Endometrial microvascular endothelial cells (primary cell): Measurements from ENCODE around the gene LOXL1. TPM values are rescaled to one million over a fixed set of nuclear protein-coding genes. Genes with fewer than 3 reads are reported as not detected.

Experiments
- in situ Hi-C: cut with HindIII; loops from 2 replicates; pipeline ENCODE4 v1.10.0; 2017; ENCODE audit warnings: low sequenced_read_pairs, low pct_unique_long_range_greater_than_20kb; ENCODE audit errors: inconsistent ontology term
- total RNA-seq: library from RNA; depleted of rRNA; stranded (reverse); fragments of >200 nt; gene quantifications from one replicate; pipeline ENCODE4 v1.2.3, GENCODE V29; 2015; ENCODE audit errors: inconsistent ontology term

The LOXL1 gene
- total RNA-seq, 1 donor from 2014 or later, result 0.46 TPM

GRCh38 chr15:73947651-73948050, 21.4 kb downstream of the LOXL1 start:
- in situ Hi-C loops, result no loop called here

DNA sequence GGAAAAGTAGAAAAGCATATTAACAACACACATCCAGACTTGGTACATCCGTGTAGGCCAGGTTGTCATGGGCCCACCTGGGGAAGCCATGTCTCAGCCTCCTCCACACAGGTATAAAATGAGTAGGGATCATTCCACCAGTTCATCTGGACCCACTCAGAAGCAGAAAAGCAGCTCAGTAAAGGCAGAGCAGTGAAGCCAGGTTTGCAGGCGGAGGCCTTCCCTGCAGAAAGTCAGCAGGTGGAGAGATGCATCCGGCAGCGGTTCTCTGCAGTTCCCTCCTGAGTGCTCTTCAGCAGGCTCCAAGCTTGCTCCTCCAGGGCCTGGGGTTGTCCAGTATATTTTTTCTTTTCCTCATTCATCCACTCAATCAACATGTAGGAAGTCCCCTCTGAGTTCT, 22.1 kb downstream of the LOXL1 start:
- in situ Hi-C loops, result no loop called here

DNA sequence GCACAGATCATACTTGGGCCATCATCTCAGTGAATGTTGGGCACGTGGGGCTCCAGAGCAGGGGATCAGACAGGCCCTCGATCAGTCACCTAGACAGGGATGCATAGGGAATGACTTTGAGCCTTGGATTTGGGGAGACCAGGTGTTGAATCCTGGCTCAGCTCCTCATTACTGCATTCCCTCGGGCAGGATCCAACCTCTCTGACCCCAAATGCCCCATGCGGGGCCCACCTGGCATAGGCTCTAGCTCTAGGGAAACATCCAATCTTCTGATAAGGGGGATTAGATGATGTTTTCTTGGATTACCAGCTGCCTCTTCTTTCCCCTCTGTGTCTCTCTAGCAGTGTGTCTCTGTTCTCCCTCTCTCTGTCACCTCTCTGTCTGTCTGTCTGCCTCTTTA, 22.7 kb downstream of the LOXL1 start:
- in situ Hi-C loops, result no loop called here

GRCh38 chr15:73949496-73949895, 23.2 kb downstream of the LOXL1 start:
- in situ Hi-C loops, result no loop called here

- in situ Hi-C loops, result no loop called here
Measured at GRCh38 chr15:73950479-73950830, 24.2 kb downstream of the LOXL1 start.

GRCh38 chr15:73950831-73951561, 24.7 kb downstream of the LOXL1 start:
- in situ Hi-C loops, result no loop called here

GRCh38 chr15:73951601-73952000, 25.3 kb downstream of the LOXL1 start:
- in situ Hi-C loops, result no loop called here

DNA sequence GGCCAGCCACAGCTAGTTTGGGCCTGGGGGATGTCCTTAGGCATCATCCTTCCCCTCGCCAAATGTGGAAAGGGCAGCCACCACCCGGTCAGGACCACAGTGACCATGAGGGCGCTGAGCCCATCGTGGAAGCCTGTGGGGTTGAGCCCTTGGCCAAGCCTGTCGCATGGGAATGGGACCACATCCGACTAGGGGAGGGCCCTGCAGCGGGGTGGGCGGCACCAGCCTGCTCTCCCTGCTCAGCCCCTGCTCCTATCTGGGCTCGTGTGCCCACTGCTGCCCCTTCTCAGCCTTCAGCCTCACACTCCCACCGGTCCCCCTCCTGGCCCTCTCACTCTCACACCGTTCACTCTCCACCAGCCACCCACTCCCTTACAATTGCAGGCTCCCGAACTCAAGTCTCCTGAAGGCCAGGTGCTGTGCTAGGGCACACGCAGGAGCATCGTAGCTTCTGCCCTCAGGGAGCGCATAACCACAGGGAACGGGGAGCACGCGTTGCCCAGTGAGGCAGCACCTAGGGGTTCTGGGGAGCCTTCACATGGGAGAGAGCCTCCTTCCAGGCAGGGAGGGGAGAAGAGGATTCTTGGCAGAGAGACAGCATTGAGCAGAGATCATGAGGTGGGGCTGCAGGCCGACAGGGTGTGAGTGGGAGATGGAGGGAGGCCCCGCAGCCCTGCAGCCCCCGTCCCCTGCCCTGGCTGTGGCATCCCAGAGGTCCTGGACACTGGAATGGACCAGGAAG, 26.1 kb downstream of the LOXL1 start:
- in situ Hi-C loops, result no loop called here

- in situ Hi-C loops, result no loop called here
Measured at GRCh38 chr15:73952913-73953750, 26.9 kb downstream of the LOXL1 start.

DNA sequence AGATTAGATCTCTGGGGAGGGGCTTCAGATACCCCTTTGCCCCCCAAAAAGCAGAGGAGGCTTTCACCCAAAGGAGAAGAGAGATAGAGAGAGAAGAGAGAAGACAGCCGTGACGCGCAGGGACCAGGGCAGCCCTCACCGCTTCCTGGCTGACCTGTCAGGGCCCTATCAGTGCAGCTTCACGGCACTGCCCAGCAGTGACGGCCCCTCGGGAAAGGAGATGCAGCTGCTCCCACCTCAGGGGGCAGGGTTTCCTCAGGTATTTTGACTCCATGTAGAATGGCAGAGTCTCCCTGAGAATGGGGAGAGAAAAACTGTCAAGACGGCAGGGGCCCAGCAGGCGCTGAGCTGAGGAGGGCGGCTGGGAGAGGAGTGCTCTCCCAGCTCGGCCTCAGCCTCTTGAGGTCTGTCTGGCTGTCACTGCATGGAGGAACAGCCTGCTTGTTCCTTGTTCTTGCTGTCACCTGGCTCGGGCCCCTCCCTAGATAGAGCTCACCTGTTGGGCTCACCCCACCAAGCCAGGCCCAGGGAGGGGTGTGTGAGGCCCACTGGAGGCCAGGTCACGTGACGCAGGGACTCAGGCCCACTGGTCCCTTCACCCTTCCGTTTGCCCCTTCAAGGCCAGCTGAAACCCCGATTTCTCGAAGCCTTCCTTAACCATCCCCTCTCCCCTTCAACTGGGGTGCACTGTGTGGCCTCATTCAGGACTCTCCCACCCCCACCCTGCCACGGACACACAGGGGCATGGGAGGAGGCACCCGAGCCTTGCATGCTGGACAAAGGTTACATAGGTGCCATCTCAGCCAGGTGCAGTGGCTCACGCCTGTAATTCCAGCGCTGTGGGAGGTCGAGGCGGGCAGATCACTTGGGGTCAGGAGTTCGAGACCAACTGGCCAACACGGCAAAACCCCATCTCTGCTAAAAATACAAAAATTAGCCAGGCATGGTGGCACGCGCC, 28.2 kb downstream of the LOXL1 start:
- in situ Hi-C loops, result no loop called here

- in situ Hi-C loops, result no loop called here
Measured at GRCh38 chr15:73955326-73955725, 29.1 kb downstream of the LOXL1 start.

DNA sequence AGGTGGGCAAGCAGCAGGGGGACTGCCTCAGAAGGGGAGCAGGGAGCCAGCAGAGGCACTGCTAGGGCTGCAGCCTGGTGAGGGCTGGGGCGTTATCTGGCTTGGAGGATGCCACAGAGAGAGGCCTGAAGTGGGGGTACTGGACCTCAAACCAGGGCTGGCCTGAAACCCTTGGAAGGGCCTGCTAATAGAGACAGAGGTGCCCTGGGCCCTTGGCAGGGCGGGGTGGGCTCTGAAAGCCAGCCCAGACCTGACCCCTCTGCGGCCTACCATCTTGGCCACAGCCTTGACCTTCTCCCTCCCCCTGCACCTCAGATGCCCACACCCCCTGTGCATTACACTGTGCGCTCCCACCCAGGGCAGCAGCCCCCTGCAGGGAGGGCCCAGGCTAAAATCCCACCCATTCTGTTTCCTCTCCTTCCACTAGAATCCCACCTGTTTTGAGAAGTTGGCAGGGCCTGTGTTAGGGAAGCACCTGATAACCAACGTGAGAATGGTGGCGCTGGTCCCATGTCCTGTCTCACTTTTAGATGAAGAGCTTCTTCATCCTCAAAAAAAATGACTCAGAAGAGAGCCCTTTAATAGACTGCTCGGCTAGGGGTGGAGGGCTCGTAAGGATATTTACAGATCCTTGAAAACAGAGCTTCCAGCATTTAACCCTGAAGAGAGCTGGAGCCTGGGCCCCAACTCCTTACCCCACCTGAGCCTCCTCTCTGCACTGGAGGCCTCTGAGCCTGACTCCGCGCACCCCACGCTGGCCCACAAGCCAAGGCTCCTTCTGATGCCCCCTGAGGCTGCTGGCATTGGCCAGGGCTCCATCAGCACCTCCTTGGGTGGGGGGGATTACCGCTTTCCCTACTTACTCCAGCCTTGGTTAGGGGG, 29.8 kb downstream of the LOXL1 start:
- in situ Hi-C loops, result no loop called here

DNA sequence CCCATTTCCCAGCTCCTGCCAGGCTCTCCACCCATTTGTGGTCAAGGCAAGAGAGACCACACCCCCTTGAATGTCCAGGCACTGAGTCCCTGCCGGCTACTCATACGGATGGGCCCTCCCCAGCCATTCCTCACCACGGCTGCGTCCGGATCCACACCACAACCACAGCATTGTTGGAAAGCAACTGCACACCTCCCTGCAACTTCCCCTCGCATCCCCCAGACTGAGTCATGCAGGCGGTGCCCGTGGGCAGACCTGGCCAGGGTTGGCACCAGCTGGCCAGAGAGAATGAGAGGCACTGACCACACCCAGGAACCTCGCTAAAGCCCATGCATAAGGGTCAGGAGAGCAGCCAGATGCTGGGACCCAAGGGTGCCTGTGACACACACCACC, 30.5 kb downstream of the LOXL1 start:
- in situ Hi-C loops, result no loop called here

DNA sequence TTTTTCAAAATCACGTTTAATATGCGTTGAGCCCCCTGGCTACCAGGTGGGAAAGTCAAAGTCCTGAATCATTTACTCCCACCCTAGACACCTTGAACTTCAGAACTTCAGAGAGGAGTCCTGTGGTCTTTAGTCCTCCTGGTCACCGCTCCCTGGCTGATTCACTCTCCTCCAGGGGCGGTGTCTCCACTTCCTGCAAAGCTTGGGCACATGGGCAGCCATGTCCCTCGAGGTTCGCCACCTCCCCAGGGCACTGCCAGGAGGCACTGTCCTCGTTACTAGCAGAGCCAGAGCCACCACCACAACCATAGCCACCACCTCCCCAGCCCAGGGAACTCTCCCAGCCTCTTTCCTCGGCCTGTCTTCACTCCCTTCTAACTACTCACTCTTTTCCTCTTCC, 31.0 kb downstream of the LOXL1 start:
- in situ Hi-C loops, result no loop called here

DNA sequence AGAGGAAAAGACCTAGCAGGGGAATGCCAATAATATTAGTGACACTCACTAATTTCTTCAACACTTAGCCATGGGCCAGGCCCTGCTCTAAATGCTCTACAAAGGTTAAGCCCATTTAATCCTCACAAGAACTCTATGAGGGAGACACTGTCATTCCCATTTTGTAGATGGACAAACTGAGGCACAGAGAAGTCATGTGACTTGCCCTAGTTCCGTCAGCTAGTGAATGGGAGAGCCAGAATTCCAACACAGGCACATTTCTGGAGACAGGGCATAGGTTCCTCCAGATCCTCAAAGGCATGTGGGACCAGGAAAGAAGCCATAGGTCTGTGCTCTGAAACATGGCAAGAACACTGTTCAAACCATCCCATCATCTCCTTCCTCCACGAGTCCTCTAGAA, 31.5 kb downstream of the LOXL1 start:
- in situ Hi-C loops, result no loop called here

DNA sequence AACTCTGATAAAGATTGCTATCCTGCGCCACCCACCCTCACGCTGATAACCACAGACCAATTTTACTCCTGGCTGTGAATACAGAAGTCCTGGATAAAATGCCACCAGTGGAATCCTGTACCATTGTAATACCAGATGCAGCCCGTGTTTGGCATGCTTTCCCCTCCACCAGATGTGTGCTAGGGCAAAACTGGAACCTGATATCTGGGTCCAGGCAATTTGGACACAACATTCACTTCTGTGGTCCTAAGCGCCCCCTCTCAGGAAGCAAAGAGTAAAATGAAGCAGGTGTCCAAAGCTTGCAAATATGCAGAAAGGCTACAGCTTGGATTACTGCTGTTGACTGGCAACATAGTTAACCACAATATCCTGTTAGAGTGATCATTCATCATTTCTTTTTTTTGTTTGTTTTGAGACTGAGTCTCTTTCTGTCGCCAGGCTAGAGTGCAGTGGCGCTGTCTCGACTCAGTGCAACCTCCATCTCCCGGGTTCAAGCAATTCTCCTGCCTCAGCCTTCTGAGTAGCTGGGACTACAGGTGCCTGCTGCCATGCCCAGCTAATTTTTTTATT, 32.8 kb downstream of the LOXL1 start:
- in situ Hi-C loops, result no loop called here

DNA sequence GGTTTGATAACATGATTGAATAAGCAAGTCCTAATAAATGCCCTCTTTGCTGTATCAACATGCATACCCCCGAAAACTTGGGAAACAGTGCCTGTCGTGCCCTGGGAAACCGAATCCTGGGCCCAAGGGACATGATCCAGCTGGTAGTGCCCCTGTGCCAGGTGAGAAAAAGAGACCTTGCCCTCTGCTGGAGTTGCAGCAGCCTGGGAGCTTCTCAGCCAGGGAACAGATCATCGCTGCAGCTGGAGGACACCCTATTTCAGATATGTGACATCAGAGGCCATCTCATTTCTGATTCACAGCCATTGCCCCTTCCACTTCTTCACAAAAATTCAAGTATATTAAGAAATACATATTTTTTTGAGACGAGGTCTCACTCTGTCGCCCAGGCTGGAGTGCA, 33.5 kb downstream of the LOXL1 start:
- in situ Hi-C loops, result no loop called here
